Nephron (organoid): ENCODE measurements around the gene TBC1D25.

Experiments
- H3K27ac Mint-ChIP-seq, 3 experiments: 2 replicates each; pipeline ENCODE4 v1.8.0; 2020; ENCODE audit warnings: mixed read lengths in 3 of 3, mild to moderate bottlenecking in 2 of 3, moderate library complexity in 1 of 3
- H3K27me3 Mint-ChIP-seq: 2 replicates; pipeline ENCODE4 v1.8.0; 2021; ENCODE audit warnings: low read depth, mild to moderate bottlenecking, moderate library complexity, mixed read lengths
- H3K36me3 Mint-ChIP-seq: 2 replicates; pipeline ENCODE4 v1.8.0; 2020; ENCODE audit warnings: low read depth, mixed read lengths
- H3K4me1 Mint-ChIP-seq: 2 replicates; pipeline ENCODE4 v1.8.0; 2020; ENCODE audit warnings: mixed read lengths
- H3K4me3 Mint-ChIP-seq, 3 experiments: 2 replicates each; pipeline ENCODE4 v1.8.0; 2020; ENCODE audit warnings: mild to moderate bottlenecking in 3 of 3, mixed read lengths in 3 of 3, moderate library complexity in 2 of 3
- H3K9me3 Mint-ChIP-seq: 2 replicates; pipeline ENCODE4 v1.8.0; 2020; ENCODE audit warnings: mixed read lengths
- TF ChIP-seq, protein P1 (sequence below), 3 experiments: fragments of 200-600 bp; sonication (generic); IDR thresholded peaks; one replicate each; pipeline ENCODE4 v1.5.0; 2021; ENCODE audit warnings: antibody characterized with exemption in 3 of 3; ENCODE audit not compliant: unreplicated experiment in 3 of 3

TBC1D25 gene

GRCh38 chrX:48507246-48507645, 32.3 kb upstream of the TBC1D25 start:
- Mint-ChIP-seq H3K36me3 (no peaks in the 10 kb centered on the region), H3K4me1 (no peaks in the 10 kb centered on the region), H3K9me3 (peaks cover 17% of the 10 kb centered on the region), H3K4me3 (peak overlapping the region; percentile 72 to 83 (median 79)), H3K27ac (no peak overlapping the region), H3K27me3 (no peaks in the 10 kb centered on the region)
- TF ChIP-seq, protein P1, sequence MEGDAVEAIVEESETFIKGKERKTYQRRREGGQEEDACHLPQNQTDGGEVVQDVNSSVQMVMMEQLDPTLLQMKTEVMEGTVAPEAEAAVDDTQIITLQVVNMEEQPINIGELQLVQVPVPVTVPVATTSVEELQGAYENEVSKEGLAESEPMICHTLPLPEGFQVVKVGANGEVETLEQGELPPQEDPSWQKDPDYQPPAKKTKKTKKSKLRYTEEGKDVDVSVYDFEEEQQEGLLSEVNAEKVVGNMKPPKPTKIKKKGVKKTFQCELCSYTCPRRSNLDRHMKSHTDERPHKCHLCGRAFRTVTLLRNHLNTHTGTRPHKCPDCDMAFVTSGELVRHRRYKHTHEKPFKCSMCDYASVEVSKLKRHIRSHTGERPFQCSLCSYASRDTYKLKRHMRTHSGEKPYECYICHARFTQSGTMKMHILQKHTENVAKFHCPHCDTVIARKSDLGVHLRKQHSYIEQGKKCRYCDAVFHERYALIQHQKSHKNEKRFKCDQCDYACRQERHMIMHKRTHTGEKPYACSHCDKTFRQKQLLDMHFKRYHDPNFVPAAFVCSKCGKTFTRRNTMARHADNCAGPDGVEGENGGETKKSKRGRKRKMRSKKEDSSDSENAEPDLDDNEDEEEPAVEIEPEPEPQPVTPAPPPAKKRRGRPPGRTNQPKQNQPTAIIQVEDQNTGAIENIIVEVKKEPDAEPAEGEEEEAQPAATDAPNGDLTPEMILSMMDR (IDR thresholded peaks at IDR 0.05; ENCODE audit: unreplicated experiment in 3 of 3): no peak

GRCh38 chrX:48508400-48509244, 30.9 kb upstream of the TBC1D25 start, which contains the start of gene PORCN:
Gene PORCN (plus strand): TSS chrX:48508992. CDS start chrX:48509821, 829 bp downstream.
- H3K9me3 Mint-ChIP-seq: peaks cover 21% of the 10 kb centered on the region
- no peaks in the 10 kb centered on the region for H3K36me3 Mint-ChIP-seq
- no peaks in the 10 kb centered on the region for H3K4me1 Mint-ChIP-seq
- TF ChIP-seq, protein P1 (IDR thresholded peaks at IDR 0.05; ENCODE audit: unreplicated experiment in 3 of 3): no peak
- H3K27me3 Mint-ChIP-seq: no peaks in the 10 kb centered on the region
- H3K27ac Mint-ChIP-seq: peak within 1 kb of the TSS; percentile 37 to 75 (median 57)
- H3K4me3 Mint-ChIP-seq: peak within 1 kb of the TSS; percentile 93 to 96 (median 95)

GRCh38 chrX:48509245-48509590, 30.3 kb upstream of the TBC1D25 start:
- peaks cover 18% of the 10 kb centered on the region for H3K9me3 Mint-ChIP-seq
- H3K36me3 Mint-ChIP-seq: no peaks in the 10 kb centered on the region
- peak overlapping the region in 2 of 3 experiments; percentile 37 to 57 for H3K27ac Mint-ChIP-seq
- no peaks in the 10 kb centered on the region for H3K27me3 Mint-ChIP-seq
- peak overlapping the region; percentile 93 to 96 (median 95) for H3K4me3 Mint-ChIP-seq
- H3K4me1 Mint-ChIP-seq: no peaks in the 10 kb centered on the region
- TF ChIP-seq, protein P1 (IDR thresholded peaks at IDR 0.05; ENCODE audit: unreplicated experiment in 3 of 3): no peak

GRCh38 chrX:48509619-48510018, 29.9 kb upstream of the TBC1D25 start:
- peak overlapping the region in 2 of 3 experiments; percentile 37 to 57 for H3K27ac Mint-ChIP-seq
- no peaks in the 10 kb centered on the region for H3K4me1 Mint-ChIP-seq
- no peaks in the 10 kb centered on the region for H3K36me3 Mint-ChIP-seq
- TF ChIP-seq, protein P1 (IDR thresholded peaks at IDR 0.05; ENCODE audit: unreplicated experiment in 3 of 3): no peak
- H3K9me3 Mint-ChIP-seq: peaks cover 18% of the 10 kb centered on the region
- H3K4me3 Mint-ChIP-seq: peak overlapping the region; percentile 93 to 96 (median 95)
- no peaks in the 10 kb centered on the region for H3K27me3 Mint-ChIP-seq

DNA sequence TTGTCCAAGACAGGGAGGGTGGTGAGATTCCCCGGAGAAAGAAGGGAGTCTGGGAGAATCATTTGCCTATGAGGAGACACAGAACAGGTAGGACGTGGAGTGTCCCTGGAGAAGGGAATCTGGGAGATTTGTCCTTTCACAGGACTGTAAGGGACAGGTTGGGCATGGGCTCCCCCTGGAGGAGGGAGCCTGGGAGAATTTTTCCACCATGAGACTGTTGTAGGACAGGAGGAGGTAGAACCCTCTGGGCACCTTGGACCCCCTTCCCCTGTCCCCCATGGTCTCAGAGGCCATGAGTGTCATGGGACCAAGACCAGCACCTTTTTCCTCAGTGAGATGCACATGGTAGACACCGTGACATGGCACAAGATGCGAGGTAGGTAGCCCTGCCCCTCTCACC, 28.0 kb upstream of the TBC1D25 start:
- H3K27me3 Mint-ChIP-seq: no peaks in the 10 kb centered on the region
- peak overlapping the region; percentile 39 to 59 (median 47) for H3K4me3 Mint-ChIP-seq
- no peaks in the 10 kb centered on the region for H3K4me1 Mint-ChIP-seq
- TF ChIP-seq, protein P1 (IDR thresholded peaks at IDR 0.05; ENCODE audit: unreplicated experiment in 3 of 3): peak in 2 of 3 experiments; percentile 10 to 22
- H3K36me3 Mint-ChIP-seq: peaks cover 4% of the 10 kb centered on the region
- H3K27ac Mint-ChIP-seq: no peak overlapping the region
- peaks cover 18% of the 10 kb centered on the region for H3K9me3 Mint-ChIP-seq
